B cell (primary cell): ENCODE results near the gene ARHGEF4.

Experiments
- EZH2 ChIP-seq: IDR thresholded peaks from 2 replicates; pipeline ENCODE4 v1.6.1; 2012; ENCODE audit warnings: borderline replicate concordance, low read depth, mild to moderate bottlenecking, moderate library complexity, low read length; ENCODE audit not compliant: insufficient read depth, poor library complexity, severe bottlenecking
- TF ChIP-seq, protein P1 (sequence below): fragments of 200-600 bp; IDR thresholded peaks from one replicate; pipeline ENCODE4 v1.8.0; 2022; ENCODE audit warnings: antibody characterized with exemption, mild to moderate bottlenecking

DNA sequence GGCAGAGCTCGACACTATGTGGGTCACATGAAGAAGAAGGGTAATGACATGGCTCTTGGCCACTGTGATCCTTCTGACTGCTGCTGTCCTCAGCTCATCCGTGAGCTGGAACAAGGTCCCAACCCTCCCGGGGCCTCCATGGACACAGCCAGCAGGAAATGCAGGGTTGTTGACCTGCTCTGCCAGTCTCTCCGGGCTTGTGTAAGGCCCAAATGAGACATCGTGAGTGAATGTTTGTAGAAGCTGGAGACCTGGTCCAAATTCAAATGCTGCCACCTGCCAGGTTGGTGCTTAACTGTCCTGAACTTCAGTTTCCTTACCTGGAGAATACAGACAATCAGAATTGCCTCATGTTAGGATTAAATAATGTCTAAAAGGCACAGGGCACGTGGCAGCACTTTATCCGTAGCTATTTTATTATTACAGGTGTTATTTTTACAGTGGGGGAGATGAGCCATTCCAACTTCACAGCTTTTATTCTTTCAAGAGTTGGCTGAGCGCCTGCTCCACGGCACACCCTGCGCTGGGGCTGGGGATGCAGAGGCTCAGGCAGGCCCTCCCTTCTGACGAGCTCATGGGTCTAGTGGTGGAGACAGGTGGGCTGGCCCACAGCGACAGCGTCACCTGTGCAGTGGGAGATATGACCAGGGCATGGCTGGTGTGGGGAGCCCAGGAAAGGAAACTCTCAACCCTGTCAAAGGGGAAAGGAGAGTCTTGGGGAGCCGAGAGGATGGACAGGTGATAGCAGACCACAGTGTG, 15.1 kb downstream of the ARHGEF4 start:
- no peak for TF ChIP-seq EZH2
- TF ChIP-seq, protein P1, sequence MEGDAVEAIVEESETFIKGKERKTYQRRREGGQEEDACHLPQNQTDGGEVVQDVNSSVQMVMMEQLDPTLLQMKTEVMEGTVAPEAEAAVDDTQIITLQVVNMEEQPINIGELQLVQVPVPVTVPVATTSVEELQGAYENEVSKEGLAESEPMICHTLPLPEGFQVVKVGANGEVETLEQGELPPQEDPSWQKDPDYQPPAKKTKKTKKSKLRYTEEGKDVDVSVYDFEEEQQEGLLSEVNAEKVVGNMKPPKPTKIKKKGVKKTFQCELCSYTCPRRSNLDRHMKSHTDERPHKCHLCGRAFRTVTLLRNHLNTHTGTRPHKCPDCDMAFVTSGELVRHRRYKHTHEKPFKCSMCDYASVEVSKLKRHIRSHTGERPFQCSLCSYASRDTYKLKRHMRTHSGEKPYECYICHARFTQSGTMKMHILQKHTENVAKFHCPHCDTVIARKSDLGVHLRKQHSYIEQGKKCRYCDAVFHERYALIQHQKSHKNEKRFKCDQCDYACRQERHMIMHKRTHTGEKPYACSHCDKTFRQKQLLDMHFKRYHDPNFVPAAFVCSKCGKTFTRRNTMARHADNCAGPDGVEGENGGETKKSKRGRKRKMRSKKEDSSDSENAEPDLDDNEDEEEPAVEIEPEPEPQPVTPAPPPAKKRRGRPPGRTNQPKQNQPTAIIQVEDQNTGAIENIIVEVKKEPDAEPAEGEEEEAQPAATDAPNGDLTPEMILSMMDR: no peak
